ENCODE measurements around the gene DLG1.

DLG1 gene

GRCh38 chr3:197178998-197179397, 119.4 kb downstream of the DLG1 start:
- TF ChIP-seq SIN3A (IDR thresholded peaks at IDR 0.05; ENCODE audit: borderline replicate concordance, insufficient read depth, low read length) (no peak), FOXP2 (optimal IDR thresholded peaks at IDR 0.05; ENCODE audit: borderline replicate concordance, extremely low read depth, extremely low read length, insufficient read depth) (no peak), REST (IDR thresholded peaks at IDR 0.05; ENCODE audit: insufficient read depth in 1 of 2, low read depth in 2 of 2, low read length in 2 of 2) (no peak), POLR2AphosphoS5 (IDR thresholded peaks at IDR 0.05; ENCODE audit: low read depth, low read length) (no peak), TAF1 (IDR thresholded peaks at IDR 0.05; ENCODE audit: borderline replicate concordance, insufficient read depth, low read length) (no peak)

DNA sequence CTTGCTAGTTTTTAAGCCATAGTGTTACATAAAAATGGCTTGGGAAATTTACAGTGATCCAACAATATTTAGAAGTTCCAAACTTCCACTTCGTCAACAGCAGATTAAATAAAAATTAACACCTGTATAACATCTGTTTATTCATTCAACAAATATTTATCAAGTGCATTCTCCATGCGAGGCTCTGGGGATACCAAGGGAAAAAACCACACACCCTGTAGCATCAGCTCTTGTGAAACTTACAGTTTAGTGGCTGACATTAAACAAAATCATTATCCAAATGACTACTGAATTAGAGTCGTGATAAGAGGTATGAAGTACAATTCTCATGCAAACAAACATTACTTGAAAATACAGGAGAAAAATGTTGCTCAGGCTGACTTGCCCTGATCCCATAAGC, 122.9 kb downstream of the DLG1 start:
- TF ChIP-seq REST (IDR thresholded peaks at IDR 0.05; ENCODE audit: insufficient read depth in 1 of 2, low read depth in 2 of 2, low read length in 2 of 2) (no peak), SIN3A (IDR thresholded peaks at IDR 0.05; ENCODE audit: borderline replicate concordance, insufficient read depth, low read length) (no peak), POLR2AphosphoS5 (IDR thresholded peaks at IDR 0.05; ENCODE audit: low read depth, low read length) (no peak), TAF1 (IDR thresholded peaks at IDR 0.05; ENCODE audit: borderline replicate concordance, insufficient read depth, low read length) (no peak), FOXP2 (optimal IDR thresholded peaks at IDR 0.05; ENCODE audit: borderline replicate concordance, extremely low read depth, extremely low read length, insufficient read depth) (no peak)

- TF ChIP-seq FOXP2 (optimal IDR thresholded peaks at IDR 0.05; ENCODE audit: borderline replicate concordance, extremely low read depth, extremely low read length, insufficient read depth) (no peak), TAF1 (IDR thresholded peaks at IDR 0.05; ENCODE audit: borderline replicate concordance, insufficient read depth, low read length) (no peak), POLR2AphosphoS5 (IDR thresholded peaks at IDR 0.05; ENCODE audit: low read depth, low read length) (no peak), SIN3A (IDR thresholded peaks at IDR 0.05; ENCODE audit: borderline replicate concordance, insufficient read depth, low read length) (no peak), REST (IDR thresholded peaks at IDR 0.05; ENCODE audit: insufficient read depth in 1 of 2, low read depth in 2 of 2, low read length in 2 of 2) (no peak)
Observed at GRCh38 chr3:197174927-197175326, 123.5 kb downstream of the DLG1 start.

GRCh38 chr3:197173620-197174019, 124.8 kb downstream of the DLG1 start:
- no peak for TF ChIP-seq FOXP2 (optimal IDR thresholded peaks at IDR 0.05; ENCODE audit: borderline replicate concordance, extremely low read depth, extremely low read length, insufficient read depth)
- no peak for TF ChIP-seq SIN3A (IDR thresholded peaks at IDR 0.05; ENCODE audit: borderline replicate concordance, insufficient read depth, low read length)
- no peak for TF ChIP-seq POLR2AphosphoS5 (IDR thresholded peaks at IDR 0.05; ENCODE audit: low read depth, low read length)
- no peak for TF ChIP-seq REST (IDR thresholded peaks at IDR 0.05; ENCODE audit: insufficient read depth in 1 of 2, low read depth in 2 of 2, low read length in 2 of 2)
- TF ChIP-seq TAF1 (IDR thresholded peaks at IDR 0.05; ENCODE audit: borderline replicate concordance, insufficient read depth, low read length) = no peak
